ENCODE measurements around the gene ERVK3-1.
A peak's percentile ranks its signal among the peaks of the same experiment; 100 is the strongest.

The ERVK3-1 gene

DNA sequence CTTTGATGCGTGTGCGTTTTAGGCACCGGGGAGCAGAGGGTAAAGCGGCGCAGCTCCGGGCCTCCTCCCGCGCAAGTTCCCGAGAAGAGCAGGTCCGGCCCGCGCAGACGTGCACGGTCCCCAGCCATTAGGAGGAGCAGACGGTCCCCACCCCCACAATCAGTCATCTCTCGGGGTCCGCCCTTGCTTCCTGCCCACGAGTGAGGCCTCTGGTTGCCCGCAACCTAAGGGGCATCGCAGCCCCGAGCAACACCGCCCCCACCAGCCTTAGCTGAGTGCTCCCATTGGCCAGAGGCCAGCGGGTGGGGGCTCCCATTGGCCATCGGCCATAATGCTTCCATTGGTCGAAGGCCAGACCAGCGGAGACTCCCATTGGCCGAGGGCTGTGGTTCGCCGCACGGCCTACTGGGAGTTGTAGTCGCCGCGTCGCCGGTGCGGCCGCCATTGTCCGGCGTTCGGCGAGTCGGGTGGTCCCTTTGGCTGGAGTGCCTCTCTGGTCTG, 26.6 kb upstream of the ERVK3-1 start, which contains the start of gene ZNF8:
Gene ZNF8, plus strand, starts transcription at position 415 of the 501 bp plus-strand sequence. CDS start 127 bp downstream, outside the sequence.
- Mint-ChIP-seq H3K4me3 (peak within 1 kb of the TSS; percentile 93), H3K27me3 (ENCODE audit: low read depth, poor library complexity) (peaks cover 11% of the 10 kb centered on the region), H3K27ac (peak within 1 kb of the TSS; percentile 99), H3K4me1 (peaks cover 31% of the 10 kb centered on the region), H3K9me3 (peaks cover 98% of the 10 kb centered on the region), H3K36me3 (ENCODE audit: low read depth) (peaks cover 97% of the 10 kb centered on the region)
- TF ChIP-seq, protein P1, sequence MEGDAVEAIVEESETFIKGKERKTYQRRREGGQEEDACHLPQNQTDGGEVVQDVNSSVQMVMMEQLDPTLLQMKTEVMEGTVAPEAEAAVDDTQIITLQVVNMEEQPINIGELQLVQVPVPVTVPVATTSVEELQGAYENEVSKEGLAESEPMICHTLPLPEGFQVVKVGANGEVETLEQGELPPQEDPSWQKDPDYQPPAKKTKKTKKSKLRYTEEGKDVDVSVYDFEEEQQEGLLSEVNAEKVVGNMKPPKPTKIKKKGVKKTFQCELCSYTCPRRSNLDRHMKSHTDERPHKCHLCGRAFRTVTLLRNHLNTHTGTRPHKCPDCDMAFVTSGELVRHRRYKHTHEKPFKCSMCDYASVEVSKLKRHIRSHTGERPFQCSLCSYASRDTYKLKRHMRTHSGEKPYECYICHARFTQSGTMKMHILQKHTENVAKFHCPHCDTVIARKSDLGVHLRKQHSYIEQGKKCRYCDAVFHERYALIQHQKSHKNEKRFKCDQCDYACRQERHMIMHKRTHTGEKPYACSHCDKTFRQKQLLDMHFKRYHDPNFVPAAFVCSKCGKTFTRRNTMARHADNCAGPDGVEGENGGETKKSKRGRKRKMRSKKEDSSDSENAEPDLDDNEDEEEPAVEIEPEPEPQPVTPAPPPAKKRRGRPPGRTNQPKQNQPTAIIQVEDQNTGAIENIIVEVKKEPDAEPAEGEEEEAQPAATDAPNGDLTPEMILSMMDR (IDR thresholded peaks at IDR 0.05) = no peak
- DNase-seq = peak; percentile 94

DNA sequence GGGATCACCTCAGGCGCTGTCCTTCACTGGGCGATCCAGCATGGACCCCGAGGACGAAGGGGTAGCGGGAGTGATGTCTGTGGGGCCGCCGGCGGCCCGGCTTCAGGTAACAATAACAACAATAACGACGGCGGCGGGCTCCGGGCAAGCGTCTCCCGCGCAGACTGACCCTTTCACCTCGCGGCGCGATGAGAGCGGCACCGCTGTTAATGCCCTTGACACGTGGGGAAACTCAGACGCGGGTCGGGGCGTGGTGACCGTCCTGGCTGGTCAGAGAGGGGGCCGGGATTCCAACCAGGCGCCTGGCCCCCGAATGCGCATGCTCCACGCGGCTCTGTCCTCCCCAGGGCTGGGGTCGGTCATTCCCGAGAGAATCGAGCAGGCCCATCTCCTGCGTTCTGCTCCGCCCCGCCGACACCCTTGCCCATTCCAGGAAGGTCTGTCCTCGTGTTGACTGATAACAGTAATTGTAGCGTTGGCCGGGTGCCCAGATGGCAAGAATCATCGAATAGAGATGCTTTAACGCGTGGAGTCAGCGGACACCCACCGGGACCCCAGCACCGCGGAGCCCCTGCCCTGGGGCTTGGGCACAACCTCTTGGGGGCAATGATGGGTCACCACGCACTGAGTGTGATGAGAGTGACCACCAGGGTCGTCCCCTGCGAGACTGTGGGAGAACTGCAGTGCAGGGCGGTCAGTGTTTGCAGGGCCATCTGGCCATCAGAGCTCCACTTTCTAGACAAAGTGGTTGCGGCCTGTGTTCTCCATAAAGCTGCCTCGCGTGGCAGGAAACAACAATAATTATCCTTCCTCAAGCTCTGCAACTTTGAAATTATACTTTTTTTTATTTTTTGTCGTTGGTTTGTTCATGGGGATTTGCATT, 25.9 kb upstream of the ERVK3-1 start:
- TF ChIP-seq, protein P1 (IDR thresholded peaks at IDR 0.05) = no peak
- H3K4me3 Mint-ChIP-seq = peak overlapping the region; percentile 93
- peaks cover 31% of the 10 kb centered on the region for H3K4me1 Mint-ChIP-seq
- H3K27me3 Mint-ChIP-seq (ENCODE audit: low read depth, poor library complexity) = peaks cover 11% of the 10 kb centered on the region
- H3K27ac Mint-ChIP-seq = peak overlapping the region; percentile 99
- peaks cover 97% of the 10 kb centered on the region for H3K36me3 Mint-ChIP-seq (ENCODE audit: low read depth)
- peak; percentile 77 for DNase-seq
- peaks cover 95% of the 10 kb centered on the region for H3K9me3 Mint-ChIP-seq

DNA sequence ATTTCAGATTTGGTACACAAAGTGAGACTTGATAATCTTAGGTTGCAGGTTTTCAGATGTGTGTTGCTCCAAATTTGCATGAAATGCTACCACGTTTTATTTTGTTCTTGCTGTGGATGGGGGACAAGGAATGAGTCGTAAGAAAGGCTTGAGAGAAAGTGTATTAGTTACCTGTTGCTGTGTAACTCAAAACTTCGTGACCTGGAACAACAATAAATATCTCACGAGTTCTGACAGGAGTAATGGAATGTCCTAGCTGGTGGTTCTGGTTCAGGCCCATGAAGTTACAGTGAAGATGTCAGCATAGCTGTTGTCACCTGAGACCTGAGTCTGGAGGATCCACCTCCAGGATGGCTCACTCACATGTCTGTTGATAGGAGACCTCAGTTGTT, 25.3 kb upstream of the ERVK3-1 start:
- TF ChIP-seq, protein P1 (IDR thresholded peaks at IDR 0.05) = no peak
- H3K36me3 Mint-ChIP-seq (ENCODE audit: low read depth) = peaks cover 96% of the 10 kb centered on the region
- peaks cover 31% of the 10 kb centered on the region for H3K4me1 Mint-ChIP-seq
- peaks cover 13% of the 10 kb centered on the region for H3K27me3 Mint-ChIP-seq (ENCODE audit: low read depth, poor library complexity)
- H3K4me3 Mint-ChIP-seq = peak overlapping the region; percentile 93
- DNase-seq = no peak
- H3K27ac Mint-ChIP-seq = peak overlapping the region; percentile 99
- H3K9me3 Mint-ChIP-seq = peaks cover 92% of the 10 kb centered on the region

DNA sequence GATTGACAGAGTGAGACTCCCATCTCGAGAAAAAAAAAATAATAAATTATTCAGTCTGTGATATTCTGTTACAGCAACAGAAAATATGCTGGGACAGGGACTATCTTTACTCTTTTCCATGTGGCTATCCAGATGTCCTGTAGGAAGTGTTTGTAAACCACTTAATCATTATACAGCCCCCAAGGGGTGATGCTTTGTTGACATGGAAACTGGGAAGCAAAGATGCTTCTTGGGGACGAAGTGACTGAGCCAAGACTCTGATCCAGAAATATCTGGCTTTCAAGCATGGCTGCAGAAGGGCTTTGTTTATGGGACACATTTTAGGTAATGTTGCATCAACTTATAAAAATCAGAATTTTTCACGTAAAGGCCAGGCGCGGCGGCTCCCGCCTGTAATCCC, 21.0 kb upstream of the ERVK3-1 start:
- Mint-ChIP-seq H3K36me3 (ENCODE audit: low read depth) (peaks cover 99% of the 10 kb centered on the region), H3K9me3 (peaks cover 86% of the 10 kb centered on the region), H3K27ac (no peak overlapping the region)

DNA sequence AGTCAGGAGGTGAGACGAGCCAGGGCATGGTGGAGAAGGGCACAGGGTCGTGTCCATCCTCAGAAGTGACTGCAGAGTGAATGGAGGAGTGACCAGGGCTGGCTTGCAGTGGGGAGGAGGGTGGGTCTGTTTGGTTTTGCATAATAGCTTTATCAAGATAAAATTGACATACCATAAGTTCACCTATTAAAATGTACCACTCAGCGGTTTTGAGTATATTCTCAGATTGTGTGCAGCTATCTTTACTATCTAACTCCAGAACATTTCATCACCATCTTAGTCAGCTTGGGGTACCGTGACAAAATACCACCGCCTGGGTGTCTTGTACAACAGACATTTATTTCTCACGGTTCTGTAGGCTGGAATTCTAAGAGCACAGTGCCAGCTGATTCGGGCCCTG, 13.2 kb upstream of the ERVK3-1 start:
- DNase-seq = no peak
- H3K4me3 Mint-ChIP-seq = no peak overlapping the region

More for the DNA sequence above, 21.0 kb upstream of the ERVK3-1 start:
- peaks cover 17% of the 10 kb centered on the region for H3K27me3 Mint-ChIP-seq (ENCODE audit: low read depth, poor library complexity)
- no peak for DNase-seq
- TF ChIP-seq, protein P1 (IDR thresholded peaks at IDR 0.05) = no peak
- H3K4me3 Mint-ChIP-seq = no peak overlapping the region
- peaks cover 22% of the 10 kb centered on the region for H3K4me1 Mint-ChIP-seq

More for the DNA sequence above, 13.2 kb upstream of the ERVK3-1 start:
- Mint-ChIP-seq H3K36me3 (ENCODE audit: low read depth) (peaks cover 100% of the 10 kb centered on the region), H3K9me3 (peaks cover 92% of the 10 kb centered on the region), H3K4me1 (no peaks in the 10 kb centered on the region), H3K27ac (no peak overlapping the region), H3K27me3 (ENCODE audit: low read depth, poor library complexity) (peaks cover 10% of the 10 kb centered on the region)
- TF ChIP-seq, protein P1 (IDR thresholded peaks at IDR 0.05) = no peak

Data from nephron progenitor cell (in vitro differentiated cells).